Measurements from ENCODE around the gene IGLON5.

IGLON5 gene

GRCh38 chr19:51295382-51296126 lies 15.9 kb upstream of the IGLON5 start:
- TF ChIP-seq GATA3 (IDR thresholded peaks at IDR 0.05; ENCODE audit: low read depth, low read length) (no peak), GATA2 (IDR thresholded peaks at IDR 0.05; ENCODE audit: low read depth, low read length) (no peak)

GRCh38 chr19:51296336-51297093 lies 14.9 kb upstream of the IGLON5 start:
- TF ChIP-seq GATA2 (IDR thresholded peaks at IDR 0.05; ENCODE audit: low read depth, low read length) (no peak), GATA3 (IDR thresholded peaks at IDR 0.05; ENCODE audit: low read depth, low read length) (no peak)

GRCh38 chr19:51297406-51297805 lies 14.0 kb upstream of the IGLON5 start:
- TF ChIP-seq GATA3 (IDR thresholded peaks at IDR 0.05; ENCODE audit: low read depth, low read length) (no peak), GATA2 (IDR thresholded peaks at IDR 0.05; ENCODE audit: low read depth, low read length) (no peak)

- TF ChIP-seq GATA3 (IDR thresholded peaks at IDR 0.05; ENCODE audit: low read depth, low read length) (no peak), GATA2 (IDR thresholded peaks at IDR 0.05; ENCODE audit: low read depth, low read length) (no peak)
These were observed 10.2 kb upstream of the IGLON5 start for GRCh38 chr19:51301266-51301665.

GRCh38 chr19:51305479-51305878 lies 6.0 kb upstream of the IGLON5 start:
- no peak for TF ChIP-seq GATA3 (IDR thresholded peaks at IDR 0.05; ENCODE audit: low read depth, low read length)
- TF ChIP-seq GATA2 (IDR thresholded peaks at IDR 0.05; ENCODE audit: low read depth, low read length): no peak

GRCh38 chr19:51316688-51317087 lies 5.2 kb downstream of the IGLON5 start:
- TF ChIP-seq GATA3 (IDR thresholded peaks at IDR 0.05; ENCODE audit: low read depth, low read length): no peak
- TF ChIP-seq GATA2 (IDR thresholded peaks at IDR 0.05; ENCODE audit: low read depth, low read length): no peak

GRCh38 chr19:51317376-51317775 lies 5.9 kb downstream of the IGLON5 start:
- no peak for TF ChIP-seq GATA2 (IDR thresholded peaks at IDR 0.05; ENCODE audit: low read depth, low read length)
- no peak for TF ChIP-seq GATA3 (IDR thresholded peaks at IDR 0.05; ENCODE audit: low read depth, low read length)

- TF ChIP-seq GATA3 (IDR thresholded peaks at IDR 0.05; ENCODE audit: low read depth, low read length): no peak
- TF ChIP-seq GATA2 (IDR thresholded peaks at IDR 0.05; ENCODE audit: low read depth, low read length): no peak
These were observed 6.5 kb downstream of the IGLON5 start for GRCh38 chr19:51317968-51318367.

- TF ChIP-seq GATA3 (IDR thresholded peaks at IDR 0.05; ENCODE audit: low read depth, low read length) (no peak), GATA2 (IDR thresholded peaks at IDR 0.05; ENCODE audit: low read depth, low read length) (no peak)
These were observed 7.5 kb downstream of the IGLON5 start for GRCh38 chr19:51318687-51319648.

- TF ChIP-seq GATA3 (IDR thresholded peaks at IDR 0.05; ENCODE audit: low read depth, low read length) (no peak), GATA2 (IDR thresholded peaks at IDR 0.05; ENCODE audit: low read depth, low read length) (no peak)
These were observed 8.3 kb downstream of the IGLON5 start for GRCh38 chr19:51319649-51320279.

GRCh38 chr19:51320280-51320657 lies 8.8 kb downstream of the IGLON5 start:
- TF ChIP-seq GATA2 (IDR thresholded peaks at IDR 0.05; ENCODE audit: low read depth, low read length): 0 out of 2 replicates have a peak, but pooled peaks have one; percentile 3
- TF ChIP-seq GATA3 (IDR thresholded peaks at IDR 0.05; ENCODE audit: low read depth, low read length): no peak

GRCh38 chr19:51321799-51322198 lies 10.4 kb downstream of the IGLON5 start:
- TF ChIP-seq GATA2 (IDR thresholded peaks at IDR 0.05; ENCODE audit: low read depth, low read length): no peak
- no peak for TF ChIP-seq GATA3 (IDR thresholded peaks at IDR 0.05; ENCODE audit: low read depth, low read length)

GRCh38 chr19:51323481-51324166 lies 12.2 kb downstream of the IGLON5 start:
- no peak for TF ChIP-seq GATA3 (IDR thresholded peaks at IDR 0.05; ENCODE audit: low read depth, low read length)
- TF ChIP-seq GATA2 (IDR thresholded peaks at IDR 0.05; ENCODE audit: low read depth, low read length): no peak
